NCI-H2196 (cell line): ENCODE data around the gene FARS2.

Source experiments
- DNase-seq: peaks from one replicate; lab custom pipeline; 2025; ENCODE audit not compliant: unreplicated experiment; lab: John Stamatoyannopoulos, UW

FARS2 gene

DNA sequence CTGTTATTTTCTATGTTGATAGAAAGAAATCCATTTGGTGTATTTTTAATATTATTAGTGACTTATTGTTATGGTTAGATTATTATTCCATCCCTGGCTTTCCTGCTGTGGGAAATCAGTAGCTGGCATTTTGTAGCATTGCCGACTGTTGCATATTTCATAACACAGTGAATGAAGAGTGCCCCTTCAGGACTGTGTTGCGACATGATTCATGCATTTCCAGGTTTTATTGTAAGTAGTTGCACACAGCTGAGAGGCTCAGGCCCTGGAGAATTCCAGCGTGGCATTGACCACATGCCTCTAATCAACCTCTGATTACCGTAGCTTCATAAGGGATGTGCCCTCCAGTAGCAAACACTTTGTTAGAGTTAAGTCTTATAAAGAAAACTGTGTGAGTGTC lies 263.9 kb downstream of the FARS2 start:
- DNase-seq = no peak

DNA sequence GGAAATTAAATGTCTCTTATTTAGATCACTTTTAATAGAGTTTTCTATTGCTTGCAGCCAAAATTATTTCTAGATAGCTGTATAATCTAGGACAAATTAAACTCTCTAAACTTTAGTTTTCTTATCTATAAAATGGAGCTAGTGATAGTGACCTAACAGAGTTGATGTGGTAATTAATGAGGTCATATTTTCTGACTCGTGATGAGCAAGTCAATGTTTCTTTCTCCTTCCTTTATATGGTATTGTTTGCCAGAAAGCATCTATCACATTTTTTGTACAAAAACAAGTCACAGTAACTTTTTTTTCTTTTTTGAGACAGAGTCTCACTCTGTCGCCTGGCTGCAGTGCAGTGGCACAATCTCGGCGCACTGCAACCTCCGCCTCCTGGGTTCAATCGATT lies 267.7 kb downstream of the FARS2 start:
- DNase-seq = no peak

DNA sequence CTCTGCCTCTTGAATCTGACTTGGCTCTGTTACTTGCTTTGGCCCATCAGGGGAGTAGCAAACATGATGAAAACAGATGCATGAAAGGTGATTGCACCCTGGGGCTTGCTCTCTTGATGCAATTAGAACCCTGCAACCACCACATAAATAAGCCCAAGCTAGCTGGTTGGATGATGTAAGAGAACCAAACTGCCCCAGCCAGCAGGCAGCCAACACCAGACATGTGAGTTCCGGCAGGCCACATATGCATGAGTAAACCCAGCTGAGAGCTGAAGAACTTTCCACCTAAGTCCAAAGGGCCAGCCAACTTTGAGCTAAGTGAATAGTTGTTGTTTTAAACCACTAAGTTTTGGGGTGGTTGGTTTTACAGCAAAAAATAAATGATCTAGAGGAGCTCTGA lies 268.4 kb downstream of the FARS2 start:
- no peak for DNase-seq

DNA sequence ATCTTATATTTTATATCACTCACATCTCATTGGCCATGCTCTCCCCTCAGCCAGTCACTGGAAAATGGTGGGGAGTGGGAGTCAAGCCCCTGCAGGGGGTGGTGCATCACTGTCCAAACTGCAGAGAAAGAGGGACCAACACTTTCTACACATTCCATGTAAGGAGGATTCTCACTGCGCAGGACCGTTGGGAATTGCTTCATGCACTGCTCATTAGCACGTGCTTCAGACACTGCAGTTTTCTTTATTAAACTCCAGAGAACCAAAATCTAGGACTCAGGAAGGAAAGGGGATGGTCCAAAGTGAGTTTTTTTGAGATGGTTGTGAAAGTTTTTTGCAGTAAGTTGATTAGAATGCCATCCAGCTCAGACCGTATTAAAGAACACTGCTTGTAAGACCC lies 269.8 kb downstream of the FARS2 start:
- no peak for DNase-seq

DNA sequence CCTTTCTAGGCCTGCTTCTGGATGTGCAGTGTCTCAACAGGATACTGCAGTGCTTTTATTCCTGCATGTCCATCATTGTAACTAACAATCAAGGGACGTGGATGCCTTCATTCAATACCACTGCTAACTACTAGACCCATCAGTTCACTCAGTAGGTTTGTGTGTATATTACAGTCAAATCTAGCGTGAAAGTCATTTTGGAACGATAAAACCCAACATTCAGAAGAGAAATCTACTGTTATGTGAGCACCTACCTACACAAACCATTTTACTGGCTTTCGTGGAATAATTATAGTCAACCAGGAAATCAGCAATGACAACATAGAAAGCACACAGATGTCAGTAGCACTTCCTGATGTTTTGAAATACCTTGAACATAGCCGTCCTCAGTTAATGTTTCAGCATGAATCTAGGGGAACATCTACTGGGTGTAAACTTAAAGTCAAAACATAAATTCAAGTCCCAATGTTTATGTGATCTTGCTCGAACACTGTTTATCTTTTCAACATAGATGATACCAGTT lies 270.6 kb downstream of the FARS2 start:
- DNase-seq = no peak

DNA sequence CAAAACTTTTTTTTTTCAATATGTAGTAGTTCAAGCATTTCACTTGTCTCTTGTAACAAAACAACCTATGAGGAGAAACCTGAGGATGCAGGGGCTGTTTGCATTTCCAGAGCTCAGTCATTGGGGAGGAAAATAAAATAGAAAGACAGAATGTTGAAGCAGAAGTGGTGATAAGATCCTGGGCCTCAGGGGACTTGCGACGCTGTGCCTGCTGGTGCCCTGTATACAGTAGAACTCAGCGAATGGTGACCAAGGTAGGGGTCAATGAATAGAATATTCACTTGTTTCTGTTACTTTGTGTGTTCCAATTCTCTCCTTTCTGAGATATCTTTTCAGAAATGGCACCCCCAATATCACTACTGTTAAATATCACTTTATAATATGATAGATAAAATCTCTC lies 271.6 kb downstream of the FARS2 start:
- no peak for DNase-seq

DNA sequence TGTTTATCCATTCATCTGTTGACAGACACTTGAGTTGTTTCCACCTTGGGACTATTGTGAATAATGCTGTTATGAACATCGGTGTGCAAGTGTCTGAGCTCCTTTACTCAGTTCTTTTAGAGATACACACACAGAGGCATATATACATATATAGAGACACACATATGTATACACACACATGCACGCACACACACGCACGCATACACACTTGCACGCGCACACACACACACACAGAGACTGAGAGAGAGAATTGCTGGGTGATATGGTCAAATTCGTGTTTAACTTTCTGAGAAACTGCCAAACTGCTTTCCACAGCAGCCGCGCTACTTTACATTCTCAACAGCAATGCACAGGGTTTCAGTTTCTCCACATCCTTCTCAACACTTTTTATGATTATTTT lies 273.3 kb downstream of the FARS2 start:
- no peak for DNase-seq

DNA sequence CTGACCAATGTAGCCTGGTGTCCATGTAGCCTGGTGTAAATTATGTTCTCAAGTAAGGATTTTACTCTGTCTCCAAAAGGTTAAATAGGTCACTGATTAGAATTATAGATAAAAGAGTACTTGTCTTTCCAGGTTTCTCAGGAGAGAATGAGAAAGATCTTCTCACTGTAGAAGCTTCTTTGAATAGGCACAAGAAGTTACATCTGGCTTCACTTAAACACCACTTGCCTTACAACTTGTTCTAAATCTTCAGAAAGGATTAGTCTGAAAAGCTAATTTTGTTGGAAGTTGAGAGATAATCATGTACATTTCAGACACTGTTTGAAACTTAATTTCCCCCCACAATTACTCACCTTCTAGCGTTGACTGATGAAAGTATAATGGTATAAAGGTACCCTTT lies 275.3 kb downstream of the FARS2 start:
- DNase-seq = no peak

DNA sequence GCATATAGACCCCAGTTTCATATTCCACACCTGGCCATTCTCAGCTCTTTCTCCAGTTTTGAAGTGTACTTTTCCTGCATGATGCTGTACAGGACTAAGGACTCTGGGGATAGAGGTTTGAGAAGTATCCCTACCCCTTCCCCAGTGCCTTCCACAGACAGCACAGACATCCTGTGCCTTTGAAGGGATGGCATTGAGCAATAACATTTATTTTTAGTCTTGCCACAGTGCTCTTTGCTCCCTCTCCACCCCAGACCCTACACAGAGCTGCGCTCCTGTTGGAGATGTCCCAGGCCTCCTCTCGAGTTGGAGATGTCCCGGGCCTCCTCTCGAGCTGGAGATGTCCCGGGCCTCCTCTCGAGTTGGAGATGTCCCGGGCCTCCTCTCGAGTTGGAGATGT lies 275.8 kb downstream of the FARS2 start:
- no peak for DNase-seq

DNA sequence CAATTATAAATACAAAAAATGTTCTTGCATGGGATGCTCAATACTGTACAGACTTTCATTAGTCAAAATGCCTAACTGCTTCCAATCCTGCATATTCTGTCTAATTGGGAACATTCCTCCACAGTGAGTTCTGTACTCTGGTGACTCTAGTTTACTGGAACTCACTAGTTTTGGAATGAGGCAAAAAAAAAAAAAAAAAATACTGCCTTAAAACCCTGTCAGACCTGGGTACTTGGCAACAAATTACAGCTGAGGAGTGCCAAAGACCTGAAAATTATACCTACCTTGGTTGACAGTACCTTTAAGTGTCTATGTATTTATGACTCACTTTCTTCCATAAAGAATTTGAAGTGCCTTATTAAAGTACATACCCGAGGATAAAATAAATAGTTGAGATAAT lies 276.7 kb downstream of the FARS2 start:
- DNase-seq = no peak

DNA sequence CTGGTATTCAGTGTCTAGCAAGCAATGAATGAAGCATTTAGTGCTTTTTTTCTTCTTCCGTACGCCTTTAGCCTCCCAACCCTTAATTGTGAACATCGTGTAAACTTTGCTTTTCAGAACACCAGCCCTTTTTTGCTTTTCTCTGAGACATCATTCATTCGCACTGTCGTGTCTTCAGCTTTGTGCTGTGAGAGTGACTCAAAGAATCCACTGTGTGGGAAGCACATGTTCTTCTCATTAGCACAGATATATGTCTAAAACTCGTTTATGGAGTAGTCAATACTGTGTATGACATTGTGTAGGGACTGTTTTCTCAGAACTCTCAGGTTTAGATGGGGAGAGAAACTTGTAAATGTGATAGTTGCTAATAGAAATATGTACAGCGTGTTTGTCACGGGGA lies 279.1 kb downstream of the FARS2 start:
- DNase-seq = no peak

DNA sequence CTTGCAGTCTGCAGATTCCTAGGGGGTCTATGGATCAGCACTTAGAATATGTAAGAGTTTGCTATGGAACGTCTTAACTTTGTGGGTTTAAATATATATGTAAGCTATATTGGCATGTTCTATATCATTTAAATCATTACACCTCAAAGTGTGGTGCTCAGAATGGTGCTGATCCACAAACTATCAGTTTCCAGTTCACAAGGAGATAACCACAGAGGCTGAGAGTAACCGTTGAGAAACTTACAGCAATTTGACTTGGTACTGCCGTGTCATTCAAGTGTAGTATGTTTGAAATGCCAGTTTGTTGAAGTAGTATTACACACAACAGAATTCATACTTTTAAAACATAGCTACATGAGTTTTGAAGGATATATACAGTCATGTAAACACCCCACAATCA lies 279.7 kb downstream of the FARS2 start:
- DNase-seq = no peak

DNA sequence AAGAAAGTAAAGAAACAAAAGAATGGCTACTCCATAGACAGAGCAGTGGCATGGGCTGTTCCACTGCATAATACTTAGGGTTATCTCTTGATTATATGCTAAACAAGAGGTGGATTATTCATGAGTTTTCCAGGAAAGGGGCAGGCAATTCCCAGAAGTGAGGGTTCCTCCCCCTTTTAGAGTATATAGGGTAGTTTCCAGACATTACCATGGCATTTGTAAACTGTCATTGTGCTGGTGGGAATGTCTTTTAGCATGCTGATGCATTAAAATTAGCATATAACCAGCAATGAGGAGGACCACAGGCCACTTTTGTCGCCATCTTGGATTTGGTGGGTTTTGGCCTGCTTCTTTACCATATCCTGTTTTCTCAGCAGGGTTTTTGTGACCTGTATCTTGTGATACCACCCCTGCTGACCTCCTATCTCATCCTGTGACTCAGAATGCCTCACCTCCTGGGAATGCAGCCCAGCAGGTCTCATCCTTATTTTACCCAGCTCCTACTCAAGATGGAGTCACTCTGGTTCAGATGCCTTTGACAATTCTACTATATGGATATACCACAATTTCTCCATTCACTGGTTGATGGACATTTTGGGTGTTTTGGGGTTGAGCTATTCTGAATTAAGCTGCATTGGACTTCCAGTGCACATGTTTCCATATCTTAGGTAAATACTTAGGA lies 280.6 kb downstream of the FARS2 start:
- no peak for DNase-seq

DNA sequence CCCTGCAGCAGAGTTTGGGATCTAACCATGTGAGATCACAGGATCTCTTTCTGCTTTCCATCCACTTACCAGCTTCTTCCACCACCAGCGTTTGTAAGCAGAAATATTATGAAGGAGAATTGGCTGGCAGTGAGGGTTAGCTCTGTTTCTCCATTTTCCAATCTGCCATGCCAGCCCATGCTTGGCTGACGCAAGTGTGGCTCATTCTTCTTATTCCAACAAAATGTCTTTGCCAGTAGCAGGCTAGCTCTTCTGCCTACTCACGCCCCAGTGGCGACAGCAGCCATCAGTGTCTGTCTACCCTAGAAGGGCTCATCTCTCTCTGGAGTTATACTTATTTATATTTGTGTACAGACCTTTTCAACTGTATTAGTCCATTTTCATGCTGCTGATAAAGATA lies 286.2 kb downstream of the FARS2 start:
- DNase-seq = no peak

DNA sequence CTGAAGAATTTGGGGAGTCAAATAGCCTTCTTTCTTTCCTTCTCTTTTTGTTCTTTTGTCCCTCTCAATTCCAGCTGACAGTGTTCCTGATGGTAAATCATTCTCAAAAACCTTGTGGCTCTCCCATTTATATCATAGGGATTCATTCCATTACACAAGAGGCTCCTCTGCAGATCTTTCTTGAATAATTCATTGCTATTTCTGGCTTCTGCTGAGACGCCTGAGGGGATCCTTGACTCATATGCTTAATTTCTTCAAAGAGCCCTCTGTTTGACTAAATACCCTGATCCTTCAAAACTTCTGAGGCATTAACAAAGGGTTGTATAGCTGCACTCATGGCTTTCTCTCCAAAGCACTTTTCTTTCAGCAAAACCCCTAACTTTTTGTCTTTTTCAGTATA lies 289.3 kb downstream of the FARS2 start:
- no peak for DNase-seq

DNA sequence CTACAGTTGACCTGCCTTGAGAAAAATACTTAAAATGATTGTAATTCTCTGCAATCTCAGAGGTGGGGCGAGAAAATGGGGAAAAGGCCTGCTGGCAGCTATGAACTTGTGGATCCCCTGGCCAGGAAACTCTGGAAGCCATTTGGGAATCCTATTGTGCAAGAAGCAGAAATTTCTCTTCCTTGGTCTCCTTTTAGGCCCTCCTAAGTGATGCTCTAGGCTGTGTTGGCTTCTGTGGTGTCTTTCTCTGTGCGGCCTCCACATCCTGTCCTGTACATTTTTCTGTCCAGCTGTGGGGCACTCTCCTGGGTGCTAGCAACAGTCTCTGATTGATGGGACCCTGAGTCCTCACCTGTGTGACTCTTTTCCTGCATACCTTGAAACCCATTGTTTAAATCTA lies 290.9 kb downstream of the FARS2 start:
- DNase-seq = no peak

DNA sequence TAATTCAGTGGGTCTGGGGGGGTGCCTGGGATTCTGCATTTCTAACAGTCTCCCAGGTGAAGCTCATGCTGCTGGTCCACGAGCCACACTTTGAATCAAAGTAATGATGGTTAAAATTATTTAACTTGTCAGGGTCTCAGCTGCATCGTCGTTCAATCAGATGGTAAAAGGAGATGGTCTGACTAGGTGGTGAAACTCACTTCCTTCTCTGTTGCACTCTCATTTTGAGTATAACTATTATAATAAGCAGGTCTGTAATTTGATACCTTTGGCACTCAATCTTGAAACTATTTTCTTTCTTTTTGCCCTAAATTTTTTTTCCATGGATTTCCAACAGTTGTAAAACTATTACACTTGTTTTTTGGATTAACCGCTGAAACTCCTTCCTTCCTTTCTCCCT lies 292.5 kb downstream of the FARS2 start:
- no peak for DNase-seq

DNA sequence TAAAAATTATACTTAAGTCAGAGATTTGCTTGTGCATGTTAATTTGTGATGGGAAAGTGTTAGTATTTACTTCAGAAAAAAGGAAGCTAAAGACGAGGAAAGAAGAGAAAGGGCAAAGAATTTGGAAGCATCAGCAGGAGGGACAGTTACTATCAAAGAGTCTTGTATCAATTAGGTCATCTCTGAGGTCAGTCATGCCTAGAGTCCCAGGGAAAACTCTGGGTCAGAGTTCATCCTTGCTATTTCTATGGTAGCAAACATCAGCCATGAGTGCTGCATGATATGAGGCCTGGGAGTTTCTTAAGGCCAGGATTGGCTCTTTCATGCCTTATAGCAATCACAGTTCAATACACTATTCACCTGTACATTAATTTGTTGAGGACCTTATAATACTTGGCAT lies 292.9 kb downstream of the FARS2 start:
- DNase-seq = no peak

DNA sequence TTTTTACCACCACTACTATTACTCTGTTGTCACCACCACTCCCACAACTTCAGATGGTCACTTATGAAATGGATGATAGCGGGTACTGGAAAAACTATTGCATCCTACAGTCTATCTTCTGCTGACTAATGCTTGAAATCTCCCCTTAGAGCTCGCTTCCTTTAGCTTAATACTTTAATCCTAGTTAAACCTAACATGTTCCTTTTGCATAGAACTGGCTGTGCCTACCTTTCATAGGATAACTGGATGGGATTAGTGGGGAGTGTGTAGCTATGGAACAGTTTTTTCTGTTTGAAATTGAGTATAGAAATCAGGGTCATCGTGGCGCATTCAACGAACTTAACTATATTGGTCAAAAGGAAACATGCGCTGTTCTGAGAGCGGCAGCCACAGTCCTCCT lies 294.7 kb downstream of the FARS2 start:
- DNase-seq = no peak

DNA sequence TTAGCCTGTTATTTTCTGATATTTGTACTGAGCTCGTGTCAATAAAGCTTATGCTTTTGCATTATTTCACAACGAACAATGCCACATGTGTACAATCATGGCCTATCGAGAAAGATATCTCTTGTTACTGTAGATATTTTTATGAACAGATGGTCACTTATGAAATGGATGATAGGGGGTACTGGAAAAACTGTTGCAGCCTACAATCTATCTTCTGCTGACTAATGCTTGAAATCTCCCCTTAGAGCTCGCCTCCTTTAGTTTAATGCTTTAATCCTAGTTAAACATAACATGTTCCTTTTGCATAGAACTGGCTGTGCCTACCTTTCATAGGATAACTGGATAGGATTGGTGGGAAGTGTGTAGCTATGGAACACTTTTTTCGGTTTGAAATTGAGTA lies 296.2 kb downstream of the FARS2 start:
- no peak for DNase-seq

DNA sequence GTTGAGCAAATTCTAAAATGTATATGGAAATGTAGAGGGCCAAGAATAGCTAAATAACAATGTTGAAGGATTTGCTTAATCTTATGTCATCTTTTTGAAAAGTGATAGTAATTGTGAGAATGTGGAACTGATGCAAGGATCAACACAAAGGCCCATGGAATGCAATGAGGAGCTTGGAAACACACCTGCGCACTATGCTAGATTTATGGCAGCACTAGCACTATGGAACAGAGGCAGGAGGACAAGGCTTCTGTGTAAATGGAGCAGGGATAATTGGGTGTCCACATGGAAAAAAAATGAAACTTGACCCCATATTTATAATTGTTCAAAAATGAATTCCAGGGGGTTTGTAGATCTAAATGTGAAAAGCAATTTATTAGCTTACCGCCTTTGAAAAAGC lies 298.3 kb downstream of the FARS2 start:
- DNase-seq = no peak

DNA sequence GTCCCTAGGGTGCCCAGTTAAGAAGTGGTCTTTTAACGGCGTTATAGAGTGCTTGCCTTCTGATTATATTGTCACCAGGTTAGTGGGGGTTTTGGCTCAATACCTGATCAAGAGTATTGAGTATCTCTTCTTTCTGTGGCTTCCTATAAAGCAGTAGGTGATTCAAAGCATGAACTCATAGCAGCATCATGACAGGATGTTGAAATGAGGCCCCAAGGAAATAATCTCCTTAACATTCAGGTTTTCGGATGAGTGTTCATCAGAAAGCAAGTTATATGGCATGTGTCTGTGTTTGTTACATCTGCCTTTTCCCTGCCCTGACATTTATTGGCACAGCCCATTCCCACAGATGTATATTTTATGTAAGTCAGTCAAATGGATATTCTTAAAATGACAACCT lies 301.0 kb downstream of the FARS2 start:
- DNase-seq = no peak

DNA sequence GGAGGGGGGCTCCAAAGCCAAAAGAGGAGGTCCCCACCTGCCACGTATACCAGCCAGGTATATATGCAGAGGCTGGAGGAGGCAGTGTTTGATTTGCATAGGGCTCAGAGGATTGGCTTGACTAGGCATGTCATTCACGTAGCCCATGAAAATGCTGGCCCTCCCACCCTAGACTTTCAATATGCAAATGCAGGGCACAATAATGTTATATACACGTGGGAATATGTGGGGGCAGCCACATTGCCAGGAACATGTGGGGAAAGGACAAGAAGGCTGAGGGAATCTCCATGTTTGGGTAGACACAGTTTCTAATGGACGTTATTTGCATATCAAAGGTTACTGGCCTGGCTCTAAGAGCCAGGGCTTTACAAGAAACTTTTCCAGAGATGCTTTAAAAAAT lies 301.8 kb downstream of the FARS2 start:
- DNase-seq = no peak
